Activated naive CD4-positive, alpha-beta T cell treated with Interleukin-2 at 50 U/mL for 16 hours (primary cell): Measurements from ENCODE around the gene GOLGA8J.
"Not testable (repeated sequence)": the region's sequence is repeated elsewhere in the genome, so short reads cannot be mapped to it uniquely, and the experiment has no call there.

Experiments used
- DNase-seq: peaks from one replicate; pipeline ENCODE4 v3.0.0-alpha.2; 2020

GOLGA8J gene

GRCh38 chr15:30097827-30098226 lies 15.1 kb downstream of the GOLGA8J start:
- DNase-seq = not testable (repeated sequence)

- not testable (repeated sequence) for DNase-seq
Measured at GRCh38 chr15:30102890-30103289, 20.1 kb downstream of the GOLGA8J start.

- DNase-seq = not testable (repeated sequence)
Measured at GRCh38 chr15:30103941-30104507, 21.3 kb downstream of the GOLGA8J start.

GRCh38 chr15:30110591-30110990 lies 27.8 kb downstream of the GOLGA8J start:
- not testable (repeated sequence) for DNase-seq

GRCh38 chr15:30130066-30130465 lies 47.3 kb downstream of the GOLGA8J start:
- not testable (repeated sequence) for DNase-seq

GRCh38 chr15:30134751-30135150 lies 52.0 kb downstream of the GOLGA8J start, which contains the start of gene GOLGA8T:
TSS of gene GOLGA8T (plus strand) at chr15:30135051. CDS start at chr15:30135149, 98 bp downstream.
- DNase-seq = not testable (repeated sequence)
